Activated CD8-positive, alpha-beta memory T cell treated with anti-CD3 and anti-CD28 coated beads, Interleukin-2, amount 10 ng/mL, durations not matched to agents 7 days and 5 days (primary cell): Measurements from ENCODE around the gene SYNJ1. TPM values are rescaled to one million over a fixed set of nuclear protein-coding genes. Genes with fewer than 3 reads are reported as not detected.

Experiments used
- ATAC-seq: fragments of 150-1000 bp; cut with Tn5 transposase; one replicate; pipeline ENCODE4 v1.10.0; 2021; ENCODE audit warnings: moderate library complexity
- CTCF ChIA-PET: fragments of 350-600 bp; sonication (Branson Sonifier 250); formaldehyde crosslinking; loops from one replicate; lab custom pipeline; 2021; ENCODE audit warnings: antibody characterized with exemption; lab: Charles Lee
- DNase-seq: peaks from one replicate; pipeline ENCODE4 v3.0.0-alpha.2; 2020
- H3K27ac Mint-ChIP-seq: one replicate; pipeline ENCODE4 v1.8.0; 2021; ENCODE audit warnings: mild to moderate bottlenecking, mixed read lengths
- H3K27me3 Mint-ChIP-seq: one replicate; pipeline ENCODE4 v1.8.0; 2021; ENCODE audit warnings: mixed read lengths
- H3K36me3 Mint-ChIP-seq: one replicate; pipeline ENCODE4 v1.8.0; 2021; ENCODE audit warnings: mild to moderate bottlenecking, mixed read lengths
- H3K4me1 Mint-ChIP-seq: one replicate; pipeline ENCODE4 v1.8.0; 2021; ENCODE audit warnings: mixed read lengths
- H3K4me3 Mint-ChIP-seq: one replicate; pipeline ENCODE4 v1.8.0; 2021; ENCODE audit warnings: mild to moderate bottlenecking, moderate library complexity, mixed read lengths
- H3K9me3 Mint-ChIP-seq: one replicate; pipeline ENCODE4 v1.8.0; 2022; ENCODE audit warnings: low read depth, mixed read lengths
- total RNA-seq, 2 experiments: library from RNA; stranded (reverse); gene quantifications; one replicate each; pipeline ENCODE4 v1.2.3, GENCODE V29; 2021

The SYNJ1 gene
- total RNA-seq, 2 experiments from 2014 or later: 15.2 to 21.3 TPM

DNA sequence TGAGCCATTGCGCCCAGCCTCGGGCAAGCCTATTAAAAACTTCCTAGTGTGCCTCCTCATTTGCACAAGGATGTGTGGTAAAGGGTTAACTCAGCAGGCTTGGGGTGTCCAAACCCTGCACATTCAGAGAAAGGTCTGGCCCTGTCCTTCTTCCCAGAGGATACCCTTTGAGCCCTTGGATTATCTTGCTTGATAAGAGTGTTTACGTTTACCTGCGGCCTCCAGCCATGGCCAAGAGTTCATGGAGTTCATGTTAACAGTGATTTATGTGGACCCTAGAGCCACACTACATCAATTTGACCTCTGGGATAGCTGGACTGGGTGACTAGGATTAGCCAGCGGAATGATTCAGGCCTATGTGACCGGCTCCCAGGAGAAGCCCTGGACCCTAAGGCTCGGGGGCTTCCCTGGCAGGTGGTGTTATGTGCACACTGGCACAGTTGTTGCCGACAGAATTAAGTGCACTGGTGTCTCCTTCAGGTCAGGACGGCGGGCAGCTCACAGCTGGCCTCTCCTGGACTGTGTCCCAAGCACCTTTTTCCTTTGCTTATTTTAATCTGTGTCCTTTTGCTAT lies 134.8 kb downstream of the SYNJ1 start:
- H3K4me3 Mint-ChIP-seq: no peak overlapping the region

DNA sequence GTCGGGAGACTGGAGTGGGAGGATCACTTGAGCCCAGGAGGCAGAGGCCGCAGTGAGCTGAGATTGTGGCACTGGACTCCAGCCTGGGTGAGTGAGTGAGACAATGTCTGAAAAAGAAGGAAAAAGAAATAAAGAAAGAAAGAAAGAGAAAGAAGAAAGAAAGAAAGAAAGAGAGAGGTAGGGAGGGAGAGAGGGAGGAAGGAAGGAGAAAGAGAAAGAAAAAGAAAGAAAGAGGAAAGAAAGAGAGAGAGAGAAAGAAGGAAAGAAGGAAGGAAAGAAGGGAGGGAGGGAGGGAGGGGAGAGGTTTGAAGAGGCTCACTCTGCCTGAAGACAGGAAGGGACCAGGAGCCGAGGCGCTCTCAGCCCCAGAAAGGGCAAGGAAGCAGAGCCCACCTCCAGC lies 137.7 kb downstream of the SYNJ1 start:
- no peak overlapping the region for H3K4me3 Mint-ChIP-seq
- no peak for DNase-seq
- H3K27me3 Mint-ChIP-seq: peaks cover 4% of the 10 kb centered on the region
- H3K36me3 Mint-ChIP-seq: no peaks in the 10 kb centered on the region
- ATAC-seq: no peak
- H3K27ac Mint-ChIP-seq: no peak overlapping the region
- no peaks in the 10 kb centered on the region for H3K9me3 Mint-ChIP-seq
- CTCF ChIA-PET: interaction anchor here (1.2 kb wide), 1 partner anchor 11 kb away, joined by 7 read pairs; no protein-coding TSS in a partner anchor
- no peaks in the 10 kb centered on the region for H3K4me1 Mint-ChIP-seq

More for the DNA sequence above, 134.8 kb downstream of the SYNJ1 start:
- H3K4me1 Mint-ChIP-seq: peaks cover 11% of the 10 kb centered on the region
- CTCF ChIA-PET: interaction anchor here (0.9 kb wide), 1 partner anchor 190 kb away, joined by 3 read pairs; no protein-coding TSS in a partner anchor
- no peak for DNase-seq
- H3K36me3 Mint-ChIP-seq: no peaks in the 10 kb centered on the region
- no peak overlapping the region for H3K27ac Mint-ChIP-seq
- H3K27me3 Mint-ChIP-seq: no peaks in the 10 kb centered on the region
- no peaks in the 10 kb centered on the region for H3K9me3 Mint-ChIP-seq
- no peak for ATAC-seq

- Mint-ChIP-seq H3K4me3 (no peak overlapping the region), H3K9me3 (no peaks in the 10 kb centered on the region), H3K36me3 (no peaks in the 10 kb centered on the region), H3K27ac (no peak overlapping the region), H3K4me1 (peaks cover 6% of the 10 kb centered on the region), H3K27me3 (peaks cover 4% of the 10 kb centered on the region)
- ATAC-seq (no peak), DNase-seq (peak; percentile 9)
- CTCF ChIA-PET: interaction anchor here (1.1 to 1.5 kb wide), 3 partner anchors 9 to 18 kb away, joined by 3 to 4 read pairs (median 3); no protein-coding TSS in a partner anchor
These were observed 140.2 kb downstream of the SYNJ1 start for GRCh38 chr21:32587651-32588050.

DNA sequence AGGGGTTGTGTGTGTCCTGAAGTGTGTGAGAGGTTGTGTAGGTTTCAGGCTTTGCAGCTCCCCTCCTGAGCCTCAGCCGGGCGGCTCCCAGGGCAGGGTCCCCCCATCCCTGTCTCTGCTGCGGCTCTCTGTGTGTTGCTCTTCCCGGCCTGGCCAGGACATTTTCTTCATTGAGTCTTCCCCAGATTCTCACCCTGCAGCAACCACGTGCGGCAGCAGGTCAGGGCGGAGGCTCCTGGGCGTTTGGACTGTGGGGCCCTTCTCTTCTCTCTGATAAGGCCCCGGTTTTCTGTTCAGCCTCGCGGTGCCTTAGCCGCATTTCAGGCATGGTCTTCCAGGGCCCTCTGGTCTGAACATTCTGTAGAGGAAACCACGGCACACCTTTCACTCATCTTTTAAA lies 140.7 kb downstream of the SYNJ1 start:
- peak; percentile 34 for DNase-seq
- peaks cover 6% of the 10 kb centered on the region for H3K4me1 Mint-ChIP-seq
- H3K4me3 Mint-ChIP-seq: no peak overlapping the region
- ATAC-seq: no peak
- CTCF ChIA-PET: interaction anchor here (1.1 to 1.5 kb wide), 2 partner anchors 9 to 11 kb away, joined by 3 to 4 read pairs; no protein-coding TSS in a partner anchor
- no peaks in the 10 kb centered on the region for H3K9me3 Mint-ChIP-seq
- H3K36me3 Mint-ChIP-seq: no peaks in the 10 kb centered on the region
- H3K27ac Mint-ChIP-seq: no peak overlapping the region
- H3K27me3 Mint-ChIP-seq: peaks cover 4% of the 10 kb centered on the region

GRCh38 chr21:32585970-32586369 lies 141.8 kb downstream of the SYNJ1 start:
- DNase-seq: no peak
- CTCF ChIA-PET: interaction anchor here (1.3 to 1.5 kb wide), 2 partner anchors 15 to 184 kb away, joined by 4 to 5 read pairs; no protein-coding TSS in a partner anchor
- Mint-ChIP-seq H3K36me3 (no peaks in the 10 kb centered on the region), H3K4me3 (no peak overlapping the region), H3K27me3 (peaks cover 4% of the 10 kb centered on the region), H3K9me3 (no peaks in the 10 kb centered on the region), H3K27ac (no peak overlapping the region), H3K4me1 (peaks cover 6% of the 10 kb centered on the region)
- ATAC-seq: no peak

- Mint-ChIP-seq H3K4me3 (peak within 1 kb of the TSS; percentile 37), H3K4me1 (peaks cover 6% of the 10 kb centered on the region), H3K27ac (no peak within 1 kb of the TSS), H3K9me3 (no peaks in the 10 kb centered on the region), H3K36me3 (no peaks in the 10 kb centered on the region), H3K27me3 (peaks cover 4% of the 10 kb centered on the region)
- CTCF ChIA-PET: interaction anchor here (0.6 to 1.5 kb wide), 3 partner anchors 16 to 184 kb away, joined by 3 to 5 read pairs (median 4); no protein-coding TSS in a partner anchor
- DNase-seq (no peak), ATAC-seq (no peak)
These were observed 142.6 kb downstream of the SYNJ1 start, which contains the start of gene TCP10L for GRCh38 chr21:32585042-32585710. TCP10L (minus strand) TSS chr21:32585523; CDS start chr21:32584304, 1,219 bp downstream.

- no peak for ATAC-seq
- CTCF ChIA-PET: interaction anchor here (1.1 to 1.5 kb wide), 3 partner anchors 16 to 183 kb away, joined by 4 to 5 read pairs (median 4); no protein-coding TSS in a partner anchor
- peaks cover 6% of the 10 kb centered on the region for H3K4me1 Mint-ChIP-seq
- no peaks in the 10 kb centered on the region for H3K36me3 Mint-ChIP-seq
- DNase-seq: no peak
- no peak overlapping the region for H3K27ac Mint-ChIP-seq
- no peak overlapping the region for H3K4me3 Mint-ChIP-seq
- H3K27me3 Mint-ChIP-seq: peaks cover 7% of the 10 kb centered on the region
- no peaks in the 10 kb centered on the region for H3K9me3 Mint-ChIP-seq
These were observed 143.3 kb downstream of the SYNJ1 start for GRCh38 chr21:32584472-32584871.

DNA sequence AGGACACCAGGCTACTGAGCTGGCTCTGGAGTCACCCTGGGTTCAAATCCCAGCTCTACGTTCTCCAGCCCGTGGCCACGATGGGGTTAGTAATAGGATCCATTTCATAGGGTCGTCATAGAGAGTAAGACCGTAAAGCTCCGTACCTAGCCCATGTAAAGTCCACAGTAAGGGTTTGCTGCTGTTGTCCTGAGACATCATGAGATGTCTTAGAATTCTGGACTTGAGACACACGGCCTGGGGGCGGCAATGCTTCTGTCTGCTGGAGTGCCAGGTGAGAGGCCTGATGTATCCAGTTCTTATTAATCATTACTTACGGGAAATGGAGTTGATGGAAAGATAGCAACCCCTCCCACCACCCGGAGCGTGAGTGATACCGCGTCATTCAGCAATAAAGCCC lies 146.1 kb downstream of the SYNJ1 start:
- peaks cover 18% of the 10 kb centered on the region for H3K4me1 Mint-ChIP-seq
- no peak for ATAC-seq
- peaks cover 15% of the 10 kb centered on the region for H3K27me3 Mint-ChIP-seq
- CTCF ChIA-PET: interaction anchor here (1.4 kb wide), 1 partner anchor 19 kb away, joined by 5 read pairs; no protein-coding TSS in a partner anchor
- no peak overlapping the region for H3K27ac Mint-ChIP-seq
- no peaks in the 10 kb centered on the region for H3K9me3 Mint-ChIP-seq
- H3K4me3 Mint-ChIP-seq: no peak overlapping the region
- no peak for DNase-seq
- no peaks in the 10 kb centered on the region for H3K36me3 Mint-ChIP-seq

GRCh38 chr21:32580949-32581348 lies 146.9 kb downstream of the SYNJ1 start:
- no peak overlapping the region for H3K27ac Mint-ChIP-seq
- CTCF ChIA-PET: no interaction called here
- peaks cover 18% of the 10 kb centered on the region for H3K4me1 Mint-ChIP-seq
- H3K27me3 Mint-ChIP-seq: peaks cover 15% of the 10 kb centered on the region
- ATAC-seq (no peak), DNase-seq (no peak)
- no peaks in the 10 kb centered on the region for H3K9me3 Mint-ChIP-seq
- H3K36me3 Mint-ChIP-seq: no peaks in the 10 kb centered on the region
- no peak overlapping the region for H3K4me3 Mint-ChIP-seq

Other genes starting within 250 kb of the SYNJ1 start
- gene TCP10L, start 142.5 kb downstream of the SYNJ1 start, total RNA-seq: not detected
- gene CFAP298, start 115.6 kb downstream of the SYNJ1 start, total RNA-seq: 10 to 100 TPM; 40.1 to 40.4 TPM
- 10 to 100 TPM; 49.6 to 58.3 TPM for gene PAXBP1, start 43.7 kb upstream of the SYNJ1 start, total RNA-seq